Activated naive CD4-positive, alpha-beta T cell treated with anti-CD3 and anti-CD28 coated beads, Interleukin-2, amount 50 U/mL, for 16 hours (primary cell): Measurements from ENCODE around the gene UPK3A.
"Not testable (repeated sequence)": the region's sequence is repeated elsewhere in the genome, so short reads cannot be mapped to it uniquely, and the experiment has no call there.

Experiments used
- DNase-seq: peaks from one replicate; pipeline ENCODE4 v3.0.0-alpha.2; 2020

The UPK3A gene

GRCh38 chr22:45310331-45310976 is 25.7 kb downstream of the UPK3A start:
- DNase-seq: peak; percentile 23

- DNase-seq: no peak
Observed at GRCh38 chr22:45310977-45311531, 26.3 kb downstream of the UPK3A start.

GRCh38 chr22:45312415-45312814 is 27.7 kb downstream of the UPK3A start:
- DNase-seq: no peak

- DNase-seq: no peak
Observed at GRCh38 chr22:45312856-45313255, 28.1 kb downstream of the UPK3A start.

- DNase-seq: no peak
Observed at GRCh38 chr22:45314054-45314721, 29.4 kb downstream of the UPK3A start.

- no peak for DNase-seq
Observed at GRCh38 chr22:45314786-45315185, 30.0 kb downstream of the UPK3A start.

GRCh38 chr22:45316796-45317526 is 32.2 kb downstream of the UPK3A start:
- DNase-seq: no peak

GRCh38 chr22:45317551-45318167 is 32.9 kb downstream of the UPK3A start:
- DNase-seq: no peak

- peak; percentile 88 for DNase-seq
Observed at GRCh38 chr22:45318168-45318557, 33.4 kb downstream of the UPK3A start.

- DNase-seq: peak; percentile 23
Observed at GRCh38 chr22:45318558-45319323, 34.0 kb downstream of the UPK3A start.

- DNase-seq: no peak
Observed at GRCh38 chr22:45319324-45319685, 34.6 kb downstream of the UPK3A start.

GRCh38 chr22:45320357-45320976 is 35.7 kb downstream of the UPK3A start:
- no peak for DNase-seq

GRCh38 chr22:45321827-45322226 is 37.1 kb downstream of the UPK3A start:
- no peak for DNase-seq

- DNase-seq: no peak
Observed at GRCh38 chr22:45322873-45323525, 38.2 kb downstream of the UPK3A start.

GRCh38 chr22:45323695-45324094 is 38.9 kb downstream of the UPK3A start:
- no peak for DNase-seq

GRCh38 chr22:45324311-45324711 is 39.6 kb downstream of the UPK3A start:
- no peak for DNase-seq

- not testable (repeated sequence) for DNase-seq
Observed at GRCh38 chr22:45328261-45328660, 43.5 kb downstream of the UPK3A start.

- DNase-seq: no peak
Observed at GRCh38 chr22:45328822-45329529, 44.2 kb downstream of the UPK3A start.

GRCh38 chr22:45329530-45329936 is 44.8 kb downstream of the UPK3A start:
- no peak for DNase-seq

GRCh38 chr22:45330548-45330947 is 45.8 kb downstream of the UPK3A start:
- no peak for DNase-seq

- no peak for DNase-seq
Observed at GRCh38 chr22:45331486-45331885, 46.7 kb downstream of the UPK3A start.
